Thyroid gland (tissue), 4 donors: ENCODE results near the gene LHPP. TPM values are rescaled to one million over a fixed set of nuclear protein-coding genes. Genes with fewer than 3 reads are reported as not detected.
"Not testable (repeated sequence)": the region's sequence is repeated elsewhere in the genome, so short reads cannot be mapped to it uniquely, and the experiment has no call there.

Experiments used
- DNase-seq, 2 donors: peaks; one replicate each; pipeline ENCODE4 v3.0.0-alpha.2; 2019
- H3K27ac ChIP-seq, 3 donors: fragments of 200-600 bp; sonication (generic); 1 replicate in 2 of 3; 2 replicates in 1 of 3; pipeline ENCODE4 v1.5.1; 2016 to 2019; ENCODE audit warnings: mild to moderate bottlenecking in 1 of 3, moderate library complexity in 1 of 3
- H3K27me3 ChIP-seq: fragments of 200-600 bp; sonication (generic); one replicate; pipeline ENCODE4 v1.5.1; 2019
- H3K36me3 ChIP-seq, 2 donors: fragments of 200-600 bp; sonication (generic); one replicate each; pipeline ENCODE4 v1.5.1; 2016 to 2019
- H3K4me1 ChIP-seq, 2 donors: fragments of 200-600 bp; sonication (generic); one replicate each; pipeline ENCODE4 v1.5.1; 2017 to 2019
- H3K4me3 ChIP-seq, 3 donors: fragments of 200-600 bp; sonication (generic); replicated peaks in 1 of 3; 1 replicate in 2 of 3; 2 replicates in 1 of 3; pipeline ENCODE4 v1.5.1; 2016; ENCODE audit warnings: mild to moderate bottlenecking in 1 of 3
- H3K9me3 ChIP-seq: fragments of 200-600 bp; sonication (generic); one replicate; pipeline ENCODE4 v1.5.1; 2017
- POLR2A ChIP-seq, 2 donors: fragments of 450-650 bp; IDR thresholded peaks; one replicate each; pipeline ENCODE4 v1.6.1; 2017; ENCODE audit warnings: antibody characterized with exemption in 2 of 2, mild to moderate bottlenecking in 2 of 2, moderate library complexity in 1 of 2
- WGBS, 2 donors: methylation state at CpG; one replicate each; pipeline ENCODE4 v1.1.5; 2017; 5-methylcytosine and 5-hydroxymethylcytosine counted together
- intact Hi-C: fragments of 100-400 bp; cut with DNase I; formaldehyde crosslinking; loops from one replicate; pipeline ENCODE4 v1.15.1; 2023
- total RNA-seq, 4 donors: library from RNA; depleted of rRNA; stranded (reverse); fragments of >200 nt; gene quantifications; one replicate each; pipeline ENCODE4 v1.2.3, GENCODE V29; 2016
- TF ChIP-seq, protein P1 (sequence below), 6 experiments: fragments of 200-600 bp in 3 of 6; fragments of 450-650 bp in 3 of 6; sonication (generic) in 3 of 6; IDR thresholded peaks; one replicate each; pipeline ENCODE4 v1.5.1; 2016 to 2019; ENCODE audit warnings: antibody characterized with exemption in 6 of 6, mild to moderate bottlenecking in 2 of 6, inconsistent platforms in 1 of 6, moderate library complexity in 1 of 6

Gene LHPP
- total RNA-seq, 4 donors from 2014 or later, result 8.3 to 69.9 (median 48.3) TPM

DNA sequence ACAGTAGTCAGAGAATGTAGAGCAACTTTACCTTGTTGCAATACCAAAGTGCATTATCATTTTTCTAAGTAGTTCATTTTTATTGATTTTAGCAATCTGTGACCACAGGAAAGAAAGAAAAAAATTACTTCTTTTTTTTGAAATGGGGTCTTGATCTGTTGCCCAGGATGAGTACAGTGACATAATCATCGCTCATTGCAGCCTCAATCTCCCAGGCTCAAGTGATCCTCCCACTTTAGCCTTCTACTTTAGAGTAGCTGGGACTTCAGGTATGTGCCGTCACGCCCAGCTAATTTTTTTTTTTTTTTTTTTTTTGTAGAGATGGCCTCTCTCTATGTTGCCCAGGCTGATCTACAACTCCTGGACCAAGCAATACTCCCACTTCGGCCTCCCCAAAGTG lies 31.5 kb upstream of the LHPP start:
- Histone ChIP-seq H3K27me3 (no peaks in the 10 kb centered on the region), H3K27ac (no peak overlapping the region), H3K9me3 (no peaks in the 10 kb centered on the region), H3K4me1 (no peaks in the 10 kb centered on the region), H3K4me3 (no peak overlapping the region), H3K36me3 (no peaks in the 10 kb centered on the region)
- WGBS, 2 donors, result 75 to 78% methylated on average over 4 of the region's 4 CpGs
- TF ChIP-seq, protein P1, sequence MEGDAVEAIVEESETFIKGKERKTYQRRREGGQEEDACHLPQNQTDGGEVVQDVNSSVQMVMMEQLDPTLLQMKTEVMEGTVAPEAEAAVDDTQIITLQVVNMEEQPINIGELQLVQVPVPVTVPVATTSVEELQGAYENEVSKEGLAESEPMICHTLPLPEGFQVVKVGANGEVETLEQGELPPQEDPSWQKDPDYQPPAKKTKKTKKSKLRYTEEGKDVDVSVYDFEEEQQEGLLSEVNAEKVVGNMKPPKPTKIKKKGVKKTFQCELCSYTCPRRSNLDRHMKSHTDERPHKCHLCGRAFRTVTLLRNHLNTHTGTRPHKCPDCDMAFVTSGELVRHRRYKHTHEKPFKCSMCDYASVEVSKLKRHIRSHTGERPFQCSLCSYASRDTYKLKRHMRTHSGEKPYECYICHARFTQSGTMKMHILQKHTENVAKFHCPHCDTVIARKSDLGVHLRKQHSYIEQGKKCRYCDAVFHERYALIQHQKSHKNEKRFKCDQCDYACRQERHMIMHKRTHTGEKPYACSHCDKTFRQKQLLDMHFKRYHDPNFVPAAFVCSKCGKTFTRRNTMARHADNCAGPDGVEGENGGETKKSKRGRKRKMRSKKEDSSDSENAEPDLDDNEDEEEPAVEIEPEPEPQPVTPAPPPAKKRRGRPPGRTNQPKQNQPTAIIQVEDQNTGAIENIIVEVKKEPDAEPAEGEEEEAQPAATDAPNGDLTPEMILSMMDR (IDR thresholded peaks at IDR 0.05), result no peak
- TF ChIP-seq POLR2A (IDR thresholded peaks at IDR 0.05), result no peak
- intact Hi-C loops, result no loop called here
- no peak for DNase-seq

DNA sequence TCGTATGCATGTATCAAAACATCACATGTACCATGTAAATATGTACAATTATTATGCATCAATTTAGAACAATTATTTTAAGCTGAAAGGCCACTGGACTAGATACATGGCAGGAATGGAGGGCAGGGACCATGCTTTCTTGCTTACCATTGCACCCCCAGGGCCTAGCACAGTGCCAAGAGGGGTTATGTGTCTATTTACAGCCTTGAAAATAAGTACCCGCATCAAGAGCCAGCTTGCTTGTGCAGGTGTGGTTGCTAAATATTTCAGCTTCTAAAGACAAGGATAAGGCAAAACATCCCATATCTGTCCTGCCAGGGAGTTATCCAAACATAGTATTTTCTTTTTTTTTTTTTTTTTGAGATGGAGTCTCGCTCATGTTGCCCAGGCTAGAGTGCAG lies 28.2 kb upstream of the LHPP start:
- Histone ChIP-seq H3K4me1 (no peaks in the 10 kb centered on the region), H3K36me3 (no peaks in the 10 kb centered on the region), H3K27ac (no peak overlapping the region), H3K9me3 (no peaks in the 10 kb centered on the region), H3K4me3 (no peak overlapping the region), H3K27me3 (no peaks in the 10 kb centered on the region)
- 85 to 87% methylated on average over 3 of the region's 3 CpGs for WGBS, 2 donors
- intact Hi-C loops, result no loop called here
- TF ChIP-seq, protein P1 (IDR thresholded peaks at IDR 0.05), result no peak
- no peak for TF ChIP-seq POLR2A (IDR thresholded peaks at IDR 0.05)
- no peak for DNase-seq

DNA sequence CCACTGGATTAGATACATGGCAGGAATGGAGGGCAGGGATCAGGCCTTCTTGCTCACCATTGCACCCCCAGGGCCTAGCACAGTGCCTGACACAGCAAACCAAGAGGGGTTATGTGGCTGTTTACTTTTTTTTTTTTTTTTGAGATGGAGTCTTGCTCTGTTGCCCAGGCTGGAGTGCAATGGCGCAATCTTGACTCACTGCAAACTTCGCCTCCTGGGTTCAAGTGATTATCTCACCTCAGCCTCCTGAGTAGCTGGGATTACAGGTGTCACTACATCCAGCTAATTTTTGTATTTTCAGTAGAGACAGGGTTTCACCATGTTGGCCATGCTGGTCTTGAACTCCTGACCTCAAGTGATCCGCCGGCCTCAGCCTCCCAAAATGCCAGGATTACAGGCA lies 25.9 kb upstream of the LHPP start:
- H3K4me1 ChIP-seq, H3K27ac ChIP-seq, H3K36me3 ChIP-seq, intact Hi-C loops, DNase-seq, H3K27me3 ChIP-seq, H3K4me3 ChIP-seq, H3K9me3 ChIP-seq: not testable (repeated sequence)
- 96 to 99% methylated on average over 4 of the region's 4 CpGs for WGBS, 2 donors

DNA sequence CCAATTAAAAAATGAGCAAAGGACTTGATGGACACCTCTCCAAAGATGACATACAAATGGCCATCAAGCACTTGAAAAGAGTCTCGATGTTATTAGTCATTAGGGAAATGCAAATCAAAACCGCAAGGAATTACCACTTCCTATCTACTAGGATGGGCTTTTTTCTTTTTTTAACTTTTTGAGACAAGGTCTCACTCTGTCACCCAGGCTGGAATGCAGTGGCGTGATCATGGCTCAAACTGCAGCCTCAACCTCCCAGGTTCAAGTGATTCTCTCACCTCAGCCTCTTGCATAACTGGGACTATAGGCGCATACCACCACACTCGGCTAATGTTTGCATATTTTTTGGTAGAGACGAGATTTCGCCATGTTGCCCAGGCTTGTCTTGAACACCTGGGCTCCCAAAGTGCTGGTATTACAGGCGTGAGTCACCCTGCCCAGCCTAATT lies 25.4 kb upstream of the LHPP start:
- no peak for DNase-seq
- no peaks in the 10 kb centered on the region for H3K36me3 ChIP-seq
- no peaks in the 10 kb centered on the region for H3K27me3 ChIP-seq
- no peaks in the 10 kb centered on the region for H3K9me3 ChIP-seq
- no peak overlapping the region for H3K4me3 ChIP-seq
- no peaks in the 10 kb centered on the region for H3K4me1 ChIP-seq
- WGBS, 2 donors, result 86 to 91% methylated on average over 8 of the region's 8 CpGs
- H3K27ac ChIP-seq, result no peak overlapping the region
- TF ChIP-seq, protein P1 (IDR thresholded peaks at IDR 0.05), result no peak
- no peak for TF ChIP-seq POLR2A (IDR thresholded peaks at IDR 0.05)
- intact Hi-C loops, result no loop called here

DNA sequence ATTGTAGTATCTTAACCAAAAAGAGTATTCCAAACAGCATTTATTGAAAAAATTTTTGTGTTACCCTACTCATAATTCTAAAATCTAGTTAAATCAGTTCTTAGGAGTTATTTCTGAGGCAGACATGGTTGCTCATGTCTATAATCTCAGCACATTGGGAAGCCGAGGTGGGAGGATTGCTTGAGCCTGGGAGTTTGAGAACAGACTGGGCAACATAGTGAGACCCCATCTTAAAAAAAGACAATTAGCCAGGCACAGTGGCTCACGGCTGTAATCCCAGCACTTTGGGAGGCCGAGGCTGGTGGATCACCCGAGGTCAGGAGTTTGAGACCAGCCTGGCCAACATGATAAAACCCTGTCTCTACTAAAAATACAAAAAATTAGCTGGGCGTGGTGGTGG lies 19.9 kb upstream of the LHPP start:
- H3K27me3 ChIP-seq, intact Hi-C loops: not testable (repeated sequence)
- 85 to 86% methylated on average over 5 of the region's 5 CpGs for WGBS, 2 donors

DNA sequence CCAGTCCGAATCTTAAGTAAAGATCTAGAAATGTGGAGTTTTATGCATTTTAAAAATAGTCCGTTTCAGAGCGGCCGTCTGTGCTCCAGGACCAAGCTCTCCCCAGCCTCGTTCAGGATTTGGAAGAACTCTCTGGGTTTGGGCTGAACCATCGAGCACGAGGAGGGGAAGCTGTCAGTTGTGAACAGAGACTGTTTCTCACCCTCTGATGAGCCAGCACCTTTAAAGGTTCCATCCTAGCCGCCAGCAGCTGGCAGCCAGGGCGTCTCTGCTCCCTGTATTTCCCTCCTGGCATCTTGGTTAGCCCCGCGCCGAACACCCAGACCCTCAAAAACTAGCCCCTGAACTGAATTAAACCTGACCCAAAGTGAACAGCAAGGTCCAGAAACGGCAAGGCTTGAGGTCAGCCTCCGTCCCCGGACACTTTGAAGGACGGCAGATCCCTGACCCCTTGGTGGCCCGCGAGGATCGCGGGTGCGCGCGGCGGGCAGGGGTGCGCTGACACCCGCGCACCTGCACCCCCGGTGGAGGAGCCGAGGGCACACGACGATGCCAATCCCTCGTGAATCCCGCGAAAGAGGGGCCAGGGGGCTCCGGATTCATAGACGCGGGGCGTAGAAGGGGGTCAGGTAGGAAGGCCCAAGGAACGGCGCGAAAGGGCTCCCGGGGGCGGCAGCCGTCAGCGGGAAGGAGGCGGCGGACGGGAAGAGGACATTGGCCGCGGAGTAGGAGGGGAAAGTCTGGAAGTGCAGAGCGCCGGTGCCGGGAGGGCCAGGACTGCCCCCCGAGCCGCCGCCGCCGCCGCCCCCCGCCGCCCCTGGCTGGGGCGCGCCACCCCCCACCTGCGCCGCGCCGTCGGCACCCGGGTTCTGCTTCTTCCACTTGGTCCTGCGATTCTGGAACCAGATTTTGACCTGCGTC lies 14.5 kb upstream of the LHPP start:
- no peak for DNase-seq
- H3K27ac ChIP-seq, result no peak overlapping the region
- peaks cover 14% of the 10 kb centered on the region for H3K27me3 ChIP-seq
- peaks cover 11 to 33% of the 10 kb centered on the region in 2 donors for H3K4me1 ChIP-seq
- H3K36me3 ChIP-seq, result no peaks in the 10 kb centered on the region
- intact Hi-C loops, result no loop called here
- TF ChIP-seq, protein P1 (IDR thresholded peaks at IDR 0.05), result no peak
- no peak for TF ChIP-seq POLR2A (IDR thresholded peaks at IDR 0.05)
- no peaks in the 10 kb centered on the region for H3K9me3 ChIP-seq
- WGBS, 2 donors, result 30 to 31% methylated on average over 25 to 39 of the region's 71 CpGs
- H3K4me3 ChIP-seq, result peak overlapping the region in 1 of 3 donors; percentile 19

More for the DNA sequence above, 19.9 kb upstream of the LHPP start:
- not testable (repeated sequence) for H3K27ac ChIP-seq, DNase-seq, H3K36me3 ChIP-seq, H3K4me3 ChIP-seq, H3K9me3 ChIP-seq, H3K4me1 ChIP-seq
